ENCODE data around the gene TMPRSS2.

GRCh38 chr21:41555057-41555456, 47.1 kb upstream of the TMPRSS2 start:
- TF ChIP-seq CTCF (IDR thresholded peaks at IDR 0.05), result no peak
- TF ChIP-seq POLR2A (IDR thresholded peaks at IDR 0.05), result no peak

Data from lower leg skin (tissue), 3 donors.